Measurements from ENCODE around the gene ZNF668.
"Not testable (repeated sequence)": the region's sequence is repeated elsewhere in the genome, so short reads cannot be mapped to it uniquely, and the experiment has no call there.

The ZNF668 gene

GRCh38 chr16:31108035-31108793 lies 34.2 kb upstream of the ZNF668 start, which contains the start of gene BCKDK:
Gene BCKDK (plus strand): TSS chr16:31108386. CDS start chr16:31109224, 838 bp downstream.
- H3K4me3 ChIP-seq (ENCODE audit: low read depth, low read length): peak within 1 kb of the TSS; percentile 72
- TF ChIP-seq CTCF (IDR thresholded peaks at IDR 0.05; ENCODE audit: borderline replicate concordance, insufficient read depth, low read depth, low read length): no peak

DNA sequence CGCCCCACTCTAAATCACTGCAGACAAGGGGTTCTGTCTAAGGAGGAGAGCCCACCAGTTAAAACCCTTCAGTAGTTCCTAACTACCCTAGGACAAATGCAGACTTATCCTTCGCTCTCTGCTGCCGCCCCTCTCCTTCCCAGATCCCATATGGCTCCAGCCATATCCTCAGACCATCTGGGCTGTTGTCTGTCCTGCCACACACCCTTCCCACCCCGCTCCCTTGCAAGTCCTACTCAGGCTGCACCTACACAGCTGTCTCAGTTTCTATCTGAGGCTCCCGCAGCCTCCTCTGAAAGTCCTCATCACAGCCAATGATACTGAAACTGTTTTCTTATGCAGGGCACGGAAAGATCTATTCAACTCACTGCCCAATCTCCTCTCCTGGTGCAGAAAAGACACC lies 33.4 kb upstream of the ZNF668 start:
- no peak overlapping the region for H3K4me3 ChIP-seq (ENCODE audit: low read depth, low read length)
- TF ChIP-seq CTCF (IDR thresholded peaks at IDR 0.05; ENCODE audit: borderline replicate concordance, insufficient read depth, low read depth, low read length): no peak

- no peak for TF ChIP-seq CTCF (IDR thresholded peaks at IDR 0.05; ENCODE audit: borderline replicate concordance, insufficient read depth, low read depth, low read length)
- no peak overlapping the region for H3K4me3 ChIP-seq (ENCODE audit: low read depth, low read length)
Observed at GRCh38 chr16:31106509-31107464, 32.7 kb upstream of the ZNF668 start.

- H3K4me3 ChIP-seq (ENCODE audit: low read depth, low read length): no peak overlapping the region
- peak; percentile 87 for TF ChIP-seq CTCF (IDR thresholded peaks at IDR 0.05; ENCODE audit: borderline replicate concordance, insufficient read depth, low read depth, low read length)
Observed at GRCh38 chr16:31105677-31106213, 31.7 kb upstream of the ZNF668 start.

GRCh38 chr16:31100876-31101641 lies 27.0 kb upstream of the ZNF668 start:
- H3K4me3 ChIP-seq (ENCODE audit: low read depth, low read length): not testable (repeated sequence)

- TF ChIP-seq CTCF (IDR thresholded peaks at IDR 0.05; ENCODE audit: borderline replicate concordance, insufficient read depth, low read depth, low read length): no peak
- no peak overlapping the region for H3K4me3 ChIP-seq (ENCODE audit: low read depth, low read length)
Observed at GRCh38 chr16:31099860-31100638, 26.0 kb upstream of the ZNF668 start.
